ENCODE measurements around the gene NACC2. TPM values are rescaled to one million over a fixed set of nuclear protein-coding genes. Genes with fewer than 3 reads are reported as not detected.
"Not testable (repeated sequence)": the region's sequence is repeated elsewhere in the genome, so short reads cannot be mapped to it uniquely, and the experiment has no call there.

NACC2 gene
- total RNA-seq, 1 donor from 2014 or later: 1.6 TPM

DNA sequence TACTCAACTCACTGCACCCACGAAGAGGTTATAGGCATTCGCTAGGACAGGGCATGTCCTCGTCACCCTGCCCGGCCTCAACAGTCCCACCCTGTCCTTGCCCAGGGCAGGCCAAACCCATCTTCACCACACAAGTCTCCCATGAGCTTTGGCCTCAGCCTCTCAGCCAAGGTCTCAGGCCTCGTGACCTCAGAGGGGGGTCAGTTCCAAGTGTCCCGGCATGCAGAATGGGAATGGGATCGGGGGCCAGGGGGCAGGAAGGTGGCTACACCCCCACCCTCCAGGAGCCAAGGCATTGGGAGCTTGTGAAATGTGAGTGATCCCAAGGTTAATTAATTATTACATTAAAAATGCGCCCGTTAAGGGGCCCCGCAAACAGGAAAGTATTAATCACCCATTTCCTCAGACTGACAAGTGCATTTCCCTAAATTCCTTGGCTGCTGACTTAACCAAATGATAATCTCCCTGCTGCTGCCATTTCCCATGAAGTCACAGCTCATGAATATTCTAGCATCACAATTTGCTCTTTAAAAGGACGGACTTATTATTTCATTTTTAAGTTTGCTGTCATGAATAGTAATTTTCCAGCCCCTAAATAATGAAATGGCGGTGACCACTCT, 125.9 kb downstream of the NACC2 start:
- no peak overlapping the region for H3K27ac Mint-ChIP-seq
- H3K4me1 Mint-ChIP-seq: peaks cover 7% of the 10 kb centered on the region
- CTCF ChIA-PET: interaction anchor here (5.7 kb wide), 1 partner anchor 152 kb away, joined by 68 read pairs; the partner anchor contains the start of gene TMEM250
- intact Hi-C loops (cut with micrococcal nuclease): loop anchor here (10.0 kb wide), 1 partner anchor 1904 kb away; the partner anchor contains the start of gene BRD3
- H3K27me3 Mint-ChIP-seq: peaks cover 14% of the 10 kb centered on the region
- POLR2A ChIA-PET: interaction anchor here (1.1 kb wide), 1 partner anchor 61 kb away, joined by 3 read pairs; the partner anchor contains the start of gene CAMSAP1
- DNase-seq (no peak), ATAC-seq (ENCODE audit: low read depth) (no peak)
- no peaks in the 10 kb centered on the region for H3K9me3 Mint-ChIP-seq
- H3K36me3 Mint-ChIP-seq (ENCODE audit: low read depth): no peaks in the 10 kb centered on the region
- no peak overlapping the region for H3K4me3 Mint-ChIP-seq
- TF ChIP-seq, protein P1, sequence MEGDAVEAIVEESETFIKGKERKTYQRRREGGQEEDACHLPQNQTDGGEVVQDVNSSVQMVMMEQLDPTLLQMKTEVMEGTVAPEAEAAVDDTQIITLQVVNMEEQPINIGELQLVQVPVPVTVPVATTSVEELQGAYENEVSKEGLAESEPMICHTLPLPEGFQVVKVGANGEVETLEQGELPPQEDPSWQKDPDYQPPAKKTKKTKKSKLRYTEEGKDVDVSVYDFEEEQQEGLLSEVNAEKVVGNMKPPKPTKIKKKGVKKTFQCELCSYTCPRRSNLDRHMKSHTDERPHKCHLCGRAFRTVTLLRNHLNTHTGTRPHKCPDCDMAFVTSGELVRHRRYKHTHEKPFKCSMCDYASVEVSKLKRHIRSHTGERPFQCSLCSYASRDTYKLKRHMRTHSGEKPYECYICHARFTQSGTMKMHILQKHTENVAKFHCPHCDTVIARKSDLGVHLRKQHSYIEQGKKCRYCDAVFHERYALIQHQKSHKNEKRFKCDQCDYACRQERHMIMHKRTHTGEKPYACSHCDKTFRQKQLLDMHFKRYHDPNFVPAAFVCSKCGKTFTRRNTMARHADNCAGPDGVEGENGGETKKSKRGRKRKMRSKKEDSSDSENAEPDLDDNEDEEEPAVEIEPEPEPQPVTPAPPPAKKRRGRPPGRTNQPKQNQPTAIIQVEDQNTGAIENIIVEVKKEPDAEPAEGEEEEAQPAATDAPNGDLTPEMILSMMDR (IDR thresholded peaks at IDR 0.05): no peak

DNA sequence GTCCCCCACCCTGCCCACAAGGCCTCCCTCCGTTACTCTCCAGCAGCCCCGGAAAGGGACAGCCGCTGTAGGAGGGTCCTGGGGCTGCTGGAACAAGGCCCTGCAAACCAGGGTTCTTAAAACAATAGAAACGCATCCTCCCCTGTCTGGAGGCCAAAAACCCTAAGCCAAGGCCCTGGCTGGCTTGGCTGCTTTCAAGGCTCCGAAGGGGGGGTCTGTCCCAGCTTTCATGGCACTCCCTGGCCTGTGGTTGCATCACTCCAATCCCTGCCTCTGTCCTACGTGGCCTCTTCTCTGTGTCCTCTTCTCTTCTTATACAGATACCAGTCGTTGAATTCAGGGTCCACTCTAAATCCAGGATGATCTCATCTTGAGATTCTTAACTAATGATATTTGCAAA, 126.5 kb downstream of the NACC2 start:
- H3K27ac Mint-ChIP-seq: no peak overlapping the region
- CTCF ChIA-PET: interaction anchor here (1.0 to 5.7 kb wide), 5 partner anchors 10 to 153 kb away, joined by 3 to 68 read pairs (median 4); partner anchors contain the start of gene TMEM250
- no peak for DNase-seq
- H3K27me3 Mint-ChIP-seq: peaks cover 19% of the 10 kb centered on the region
- no peaks in the 10 kb centered on the region for H3K36me3 Mint-ChIP-seq (ENCODE audit: low read depth)
- no peak overlapping the region for H3K4me3 Mint-ChIP-seq
- H3K9me3 Mint-ChIP-seq: no peaks in the 10 kb centered on the region
- TF ChIP-seq, protein P1 (IDR thresholded peaks at IDR 0.05): no peak
- peaks cover 7% of the 10 kb centered on the region for H3K4me1 Mint-ChIP-seq
- no peak for ATAC-seq (ENCODE audit: low read depth)
- intact Hi-C loops (cut with micrococcal nuclease): loop anchor here (10.0 kb wide), 1 partner anchor 1904 kb away; the partner anchor contains the start of gene BRD3
- POLR2A ChIA-PET: interaction anchor here (1.1 to 1.8 kb wide), 2 partner anchors 61 to 154 kb away, joined by 3 to 9 read pairs; partner anchors contain the start of gene CAMSAP1

GRCh38 chr9:135968083-135968476, 127.0 kb downstream of the NACC2 start:
- ChIA-PET POLR2A (interaction anchor here (1.1 to 1.8 kb wide), 2 partner anchors 60 to 155 kb away, joined by 3 to 9 read pairs; partner anchors contain the start of gene CAMSAP1), CTCF (interaction anchor here (0.9 to 5.7 kb wide), 8 partner anchors 9 to 153 kb away, joined by 3 to 68 read pairs (median 4); partner anchors contain the start of gene TMEM250)
- Mint-ChIP-seq H3K4me1 (peaks cover 7% of the 10 kb centered on the region), H3K27me3 (peaks cover 20% of the 10 kb centered on the region), H3K36me3 (ENCODE audit: low read depth) (no peaks in the 10 kb centered on the region), H3K4me3 (no peak overlapping the region), H3K27ac (no peak overlapping the region), H3K9me3 (no peaks in the 10 kb centered on the region)
- DNase-seq (no peak), ATAC-seq (ENCODE audit: low read depth) (no peak)
- intact Hi-C loops (cut with micrococcal nuclease): loop anchor here (10.0 kb wide), 1 partner anchor 1903 kb away; the partner anchor contains the start of gene BRD3
- TF ChIP-seq, protein P1 (IDR thresholded peaks at IDR 0.05): no peak

DNA sequence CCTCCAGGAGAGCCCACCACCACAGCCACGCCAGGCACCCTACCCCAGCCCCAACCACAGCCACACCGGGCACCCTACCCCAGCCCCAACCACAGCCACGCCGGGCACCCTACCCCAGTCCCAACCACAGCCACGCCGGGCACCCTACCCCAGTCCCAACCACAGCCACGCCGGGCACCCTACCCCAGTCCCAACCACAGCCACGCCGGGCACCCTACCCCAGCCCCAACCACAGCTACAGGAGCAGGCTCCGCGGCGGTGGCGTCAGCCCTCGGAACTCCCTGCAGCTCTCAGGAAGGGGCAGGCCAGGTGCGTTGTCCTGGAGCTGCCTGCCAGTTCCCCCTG, 128.2 kb downstream of the NACC2 start:
- not testable (repeated sequence) for H3K9me3 Mint-ChIP-seq; H3K36me3 Mint-ChIP-seq (ENCODE audit: low read depth); H3K27ac Mint-ChIP-seq; H3K4me3 Mint-ChIP-seq; ATAC-seq (ENCODE audit: low read depth); DNase-seq
- intact Hi-C loops (cut with micrococcal nuclease): loop anchor here (1.0 to 10.0 kb wide), 3 partner anchors 156 to 1902 kb away; partner anchors contain the start of gene BRD3
- POLR2A ChIA-PET: interaction anchor here (1.8 kb wide), 1 partner anchor 156 kb away, joined by 9 read pairs; no protein-coding TSS in a partner anchor
- Mint-ChIP-seq H3K27me3 (peaks cover 20% of the 10 kb centered on the region), H3K4me1 (peaks cover 15% of the 10 kb centered on the region)
- CTCF ChIA-PET: interaction anchor here (0.8 to 5.7 kb wide), 6 partner anchors 24 to 154 kb away, joined by 3 to 68 read pairs (median 4); partner anchors contain the start of gene TMEM250

DNA sequence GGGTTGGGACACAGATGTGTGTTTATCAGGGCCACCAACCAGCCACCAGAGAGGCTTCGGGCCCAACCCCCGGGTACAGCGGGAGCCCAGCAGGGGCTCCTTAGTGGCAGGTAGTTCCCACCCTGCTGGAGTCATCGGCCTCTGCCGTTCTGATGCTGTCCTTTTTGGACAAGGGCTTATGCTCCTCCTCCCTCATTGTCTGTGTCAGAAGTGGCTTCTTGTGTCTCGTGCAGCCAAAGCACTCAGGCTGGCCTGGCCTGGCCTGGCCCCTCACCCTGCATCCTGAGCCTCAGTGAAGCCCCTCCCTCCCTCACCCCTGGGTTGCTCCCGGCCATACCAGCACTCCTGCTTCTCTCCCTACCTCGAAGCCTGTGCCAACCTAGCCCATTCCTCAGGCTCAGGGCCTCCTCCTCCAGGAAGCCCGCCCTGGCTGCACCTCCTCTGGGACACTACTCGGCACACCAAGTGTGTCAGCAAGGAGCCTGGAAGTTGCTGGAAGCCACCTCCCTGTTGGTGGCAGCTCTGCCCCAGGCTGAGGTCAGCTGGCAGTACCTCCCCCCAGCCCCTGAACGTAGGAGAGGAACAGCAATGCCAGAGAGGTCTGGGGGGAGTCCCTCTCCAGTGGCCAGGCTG, 129.8 kb downstream of the NACC2 start:
- no peak for ATAC-seq (ENCODE audit: low read depth)

More for the DNA sequence above, 129.8 kb downstream of the NACC2 start:
- intact Hi-C loops (cut with micrococcal nuclease): loop anchor here (10.0 kb wide), 1 partner anchor 1900 kb away; the partner anchor contains the start of gene BRD3
- Mint-ChIP-seq H3K27me3 (peaks cover 16% of the 10 kb centered on the region), H3K4me1 (peaks cover 21% of the 10 kb centered on the region), H3K4me3 (no peak overlapping the region), H3K27ac (no peak overlapping the region), H3K9me3 (no peaks in the 10 kb centered on the region), H3K36me3 (ENCODE audit: low read depth) (peaks cover 3% of the 10 kb centered on the region)
- DNase-seq: no peak
- ChIA-PET CTCF (interaction anchor here (1.4 to 5.7 kb wide), 2 partner anchors 11 to 156 kb away, joined by 3 to 68 read pairs; partner anchors contain the start of gene TMEM250), POLR2A (no interaction called here)
- TF ChIP-seq, protein P1 (IDR thresholded peaks at IDR 0.05): no peak
